Suprapubic skin (tissue), 3 donors: ENCODE measurements around the gene MED7.

Experiments
- EP300 ChIP-seq: sonication (generic); formaldehyde crosslinking; IDR thresholded peaks from one replicate; pipeline ENCODE4 v1.6.1; 2017; ENCODE audit warnings: antibody characterized with exemption
- POLR2A ChIP-seq, 2 donors: fragments of 450-650 bp; IDR thresholded peaks; one replicate each; pipeline ENCODE4 v1.6.1; 2017; ENCODE audit warnings: antibody characterized with exemption in 2 of 2, mild to moderate bottlenecking in 2 of 2, moderate library complexity in 2 of 2
- TF ChIP-seq, protein P1 (sequence below), 2 donors: fragments of 200-600 bp in 1 of 2; fragments of 450-650 bp in 1 of 2; sonication (generic) in 1 of 2; IDR thresholded peaks; one replicate each; pipeline ENCODE4 v1.5.1; 2016 to 2019; ENCODE audit warnings: antibody characterized with exemption in 2 of 2, mild to moderate bottlenecking in 1 of 2, moderate library complexity in 1 of 2

DNA sequence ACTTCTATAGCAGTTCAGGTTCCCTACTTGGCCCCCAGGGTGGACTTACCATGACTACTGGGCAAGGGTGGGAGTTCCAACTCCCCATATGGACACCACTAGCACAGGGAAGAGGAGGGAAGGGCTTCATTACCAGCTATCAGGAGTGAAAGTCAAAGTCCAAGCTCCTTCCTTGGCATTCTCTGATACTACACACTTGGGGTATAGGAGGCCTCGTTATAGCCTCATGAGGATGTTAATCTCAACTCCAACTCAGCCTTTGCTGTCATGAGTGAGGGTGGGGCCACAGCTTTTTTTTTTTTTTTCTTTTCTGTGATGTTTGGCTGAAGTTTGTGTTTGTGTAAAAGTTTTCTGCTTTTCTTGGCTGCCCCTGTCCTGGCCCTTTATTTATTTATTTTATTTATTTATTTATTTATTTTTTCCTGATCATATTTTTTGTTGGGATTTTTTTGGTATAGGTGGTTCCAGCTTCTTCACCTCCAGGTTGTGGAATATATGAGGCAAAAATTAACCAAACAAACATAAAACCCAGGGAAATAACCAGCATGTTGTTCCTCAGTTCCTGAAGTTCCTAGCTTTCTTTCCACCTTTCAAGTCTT is 14.7 kb upstream of the MED7 start:
- TF ChIP-seq, protein P1, sequence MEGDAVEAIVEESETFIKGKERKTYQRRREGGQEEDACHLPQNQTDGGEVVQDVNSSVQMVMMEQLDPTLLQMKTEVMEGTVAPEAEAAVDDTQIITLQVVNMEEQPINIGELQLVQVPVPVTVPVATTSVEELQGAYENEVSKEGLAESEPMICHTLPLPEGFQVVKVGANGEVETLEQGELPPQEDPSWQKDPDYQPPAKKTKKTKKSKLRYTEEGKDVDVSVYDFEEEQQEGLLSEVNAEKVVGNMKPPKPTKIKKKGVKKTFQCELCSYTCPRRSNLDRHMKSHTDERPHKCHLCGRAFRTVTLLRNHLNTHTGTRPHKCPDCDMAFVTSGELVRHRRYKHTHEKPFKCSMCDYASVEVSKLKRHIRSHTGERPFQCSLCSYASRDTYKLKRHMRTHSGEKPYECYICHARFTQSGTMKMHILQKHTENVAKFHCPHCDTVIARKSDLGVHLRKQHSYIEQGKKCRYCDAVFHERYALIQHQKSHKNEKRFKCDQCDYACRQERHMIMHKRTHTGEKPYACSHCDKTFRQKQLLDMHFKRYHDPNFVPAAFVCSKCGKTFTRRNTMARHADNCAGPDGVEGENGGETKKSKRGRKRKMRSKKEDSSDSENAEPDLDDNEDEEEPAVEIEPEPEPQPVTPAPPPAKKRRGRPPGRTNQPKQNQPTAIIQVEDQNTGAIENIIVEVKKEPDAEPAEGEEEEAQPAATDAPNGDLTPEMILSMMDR (IDR thresholded peaks at IDR 0.05) = no peak
- TF ChIP-seq POLR2A (IDR thresholded peaks at IDR 0.05) = no peak
- no peak for TF ChIP-seq EP300
